H1 (cell line): ENCODE results near the gene RANBP6. TPM values are rescaled to one million over a fixed set of nuclear protein-coding genes. Genes with fewer than 3 reads are reported as not detected.

Source experiments
- CTCF ChIA-PET: fragments of 300-600 bp; sonication (Branson Sonifier 250); formaldehyde crosslinking; loops from one replicate; lab custom pipeline; 2021; ENCODE audit not compliant: partially characterized antibody; lab: Charles Lee
- POLR2A ChIA-PET: fragments of 300-600 bp; sonication (Branson Sonifier 250); formaldehyde crosslinking; loops from one replicate; lab custom pipeline; 2021; ENCODE audit warnings: inconsistent platforms; ENCODE audit not compliant: partially characterized antibody; lab: Charles Lee
- DNase-seq, 2 experiments: peaks; one replicate each; pipeline versions ENCODE4 v3.0.0 to v3.0.0-alpha.2; 2010 to 2022; ENCODE audit warnings: low spot score in 2 of 2, low read depth in 1 of 2, mixed read lengths in 1 of 2
- FAIRE-seq: peaks from 2 replicates; lab custom pipeline; 2011; peaks lifted over from hg19 to GRCh38; lab: Jason Lieb, UNC
- H2AFZ ChIP-seq: 2 replicates; pipeline ENCODE4 v1.8.1; 2012; ENCODE audit warnings: low read length, inconsistent platforms
- H2AK5ac ChIP-seq: 2 replicates; pipeline ENCODE4 v1.6.1; 2013; ENCODE audit warnings: low read depth, low read length
- H2BK120ac ChIP-seq: replicated peaks from 2 replicates; pipeline ENCODE3; 2013; ENCODE audit warnings: low read depth, low read length, inconsistent platforms
- H2BK12ac ChIP-seq: 2 replicates; pipeline ENCODE4 v1.6.1; 2013; ENCODE audit warnings: low read depth, low read length
- H2BK15ac ChIP-seq: 2 replicates; pipeline ENCODE4 v1.6.1; 2013; ENCODE audit warnings: low read length
- H2BK20ac ChIP-seq: 2 replicates; pipeline ENCODE4 v1.6.1; 2013; ENCODE audit warnings: low read length
- H2BK5ac ChIP-seq: 2 replicates; pipeline ENCODE4 v1.6.1; 2013; ENCODE audit warnings: low read depth, low read length
- H3K14ac ChIP-seq: 2 replicates; pipeline ENCODE4 v1.6.1; 2013; ENCODE audit warnings: inconsistent platforms; ENCODE audit not compliant: insufficient read length
- H3K18ac ChIP-seq: 2 replicates; pipeline ENCODE4 v1.6.1; 2013; ENCODE audit warnings: low read length; ENCODE audit errors: extremely low read depth
- H3K23ac ChIP-seq: 2 replicates; pipeline ENCODE4 v1.6.1; 2013; ENCODE audit warnings: inconsistent platforms; ENCODE audit not compliant: insufficient read length
- H3K23me2 ChIP-seq: 2 replicates; pipeline ENCODE4 v1.6.1; 2013; ENCODE audit warnings: low read depth, low read length
- H3K27ac ChIP-seq: 2 replicates; pipeline ENCODE4 v1.6.1; 2011; ENCODE audit warnings: low read depth, low read length, inconsistent platforms
- H3K27me3 ChIP-seq, 4 experiments: replicated peaks in 1 of 4; 1 replicate in 1 of 4; 2 replicates in 3 of 4; pipeline versions ENCODE4 v1.6.1 to v1.8.1; 2011 to 2013; ENCODE audit warnings: low read length in 3 of 4, mild to moderate bottlenecking in 3 of 4, inconsistent platforms in 2 of 4, mixed read lengths in 2 of 4, moderate library complexity in 1 of 4; ENCODE audit not compliant: control insufficient read depth in 3 of 4, insufficient read depth in 3 of 4; ENCODE audit errors: extremely low read depth in 1 of 4
- H3K36me3 ChIP-seq, 4 experiments: 2 replicates each; pipeline versions ENCODE4 v1.6.1 to v1.8.1; 2011 to 2013; ENCODE audit warnings: mild to moderate bottlenecking in 4 of 4, low read length in 3 of 4, moderate library complexity in 2 of 4, control low read depth in 1 of 4, inconsistent platforms in 1 of 4; ENCODE audit not compliant: insufficient read depth in 4 of 4, control insufficient read depth in 2 of 4
- H3K4ac ChIP-seq: replicated peaks from 2 replicates; pipeline ENCODE3; 2013; ENCODE audit warnings: low read length, low read depth, mixed read lengths, inconsistent platforms; ENCODE audit not compliant: insufficient read length
- H3K4me1 ChIP-seq, 4 experiments: replicated peaks in 1 of 4; 1 replicate in 1 of 4; 2 replicates in 3 of 4; pipeline versions ENCODE4 v1.6.1 to v1.8.1; 2011 to 2013; ENCODE audit warnings: low read length in 3 of 4, inconsistent platforms in 2 of 4, mixed read lengths in 1 of 4; ENCODE audit not compliant: insufficient read depth in 4 of 4, control insufficient read depth in 3 of 4
- H3K4me2 ChIP-seq, 2 experiments: 2 replicates each; pipeline versions ENCODE4 v1.6.1 to v1.8.1; 2011 to 2013; ENCODE audit warnings: low read depth in 2 of 2, low read length in 2 of 2, control low read depth in 1 of 2, inconsistent platforms in 1 of 2, mild to moderate bottlenecking in 1 of 2; ENCODE audit not compliant: insufficient read depth in 1 of 2
- H3K4me3 ChIP-seq, 4 experiments: fragments of 200-600, 300-600 bp in 1 of 4; sonication (generic), shearing (Covaris generic), sonication (Bioruptor Twin) in 1 of 4; 2 replicates each; pipeline versions ENCODE4 v1.5.1 to v1.8.1; 2011 to 2016; ENCODE audit warnings: low read length in 4 of 4, low read depth in 3 of 4, control low read depth in 2 of 4, inconsistent platforms in 2 of 4, mild to moderate bottlenecking in 2 of 4, mixed read lengths in 1 of 4, moderate library complexity in 1 of 4; ENCODE audit not compliant: insufficient read depth in 2 of 4; ENCODE audit errors: extremely low read depth in 1 of 4
- H3K56ac ChIP-seq: replicated peaks from 2 replicates; pipeline ENCODE3; 2013; ENCODE audit warnings: low read depth, mild to moderate bottlenecking, mixed read lengths, low read length, inconsistent platforms; ENCODE audit not compliant: insufficient read length
- H3K79me1 ChIP-seq: 2 replicates; pipeline ENCODE4 v1.6.1; 2013; ENCODE audit warnings: low read depth, low read length, control low read depth
- H3K79me2 ChIP-seq, 2 experiments: 2 replicates each; pipeline versions ENCODE4 v1.6.1 to v1.8.1; 2012 to 2013; ENCODE audit warnings: low read length in 2 of 2, mild to moderate bottlenecking in 2 of 2, inconsistent platforms in 1 of 2; ENCODE audit not compliant: insufficient read depth in 2 of 2, control insufficient read depth in 1 of 2
- H3K9ac ChIP-seq, 4 experiments: replicated peaks in 1 of 4; 1 replicate in 1 of 4; 2 replicates in 3 of 4; pipeline versions ENCODE4 v1.6.1 to v1.8.1; 2011 to 2013; ENCODE audit warnings: low read depth in 3 of 4, low read length in 3 of 4, control low read depth in 2 of 4, mild to moderate bottlenecking in 2 of 4, moderate library complexity in 2 of 4, inconsistent platforms in 1 of 4; ENCODE audit errors: extremely low read depth in 1 of 4
- H3K9me3 ChIP-seq, 2 experiments: 2 replicates each; pipeline versions ENCODE4 v1.6.1 to v1.8.1; 2012 to 2013; ENCODE audit warnings: mild to moderate bottlenecking in 2 of 2, moderate library complexity in 2 of 2, control low read depth in 1 of 2, inconsistent platforms in 1 of 2, low read depth in 1 of 2, low read length in 1 of 2, mixed read lengths in 1 of 2; ENCODE audit not compliant: insufficient read depth in 2 of 2
- H4K20me1 ChIP-seq, 2 experiments: replicated peaks in 1 of 2; 2 replicates each; pipeline versions ENCODE3 to v1.8.1; 2011 to 2013; ENCODE audit warnings: inconsistent platforms in 2 of 2, low read length in 2 of 2, mild to moderate bottlenecking in 1 of 2; ENCODE audit not compliant: insufficient read depth in 2 of 2, control insufficient read depth in 1 of 2
- H4K5ac ChIP-seq: 2 replicates; pipeline ENCODE4 v1.6.1; 2013; ENCODE audit warnings: low read length, low read depth, mixed read lengths, inconsistent platforms; ENCODE audit not compliant: insufficient read length
- H4K8ac ChIP-seq: 2 replicates; pipeline ENCODE4 v1.8.0; 2013; ENCODE audit warnings: mild to moderate bottlenecking, moderate library complexity, low read length, inconsistent platforms; ENCODE audit not compliant: insufficient read depth; ENCODE audit errors: extremely low read depth
- H4K91ac ChIP-seq: replicated peaks from 2 replicates; pipeline ENCODE3; 2013; ENCODE audit warnings: low read length, mixed read lengths, inconsistent platforms; ENCODE audit not compliant: insufficient read length
- BCL11A ChIP-seq, 2 experiments: IDR thresholded peaks; one replicate each; pipeline ENCODE4 v1.6.1; 2011; ENCODE audit warnings: low read depth in 2 of 2, low read length in 2 of 2, mild to moderate bottlenecking in 2 of 2
- CBX8 ChIP-seq: fragments of 300-800, 300-1000 bp; sonication (generic); IDR thresholded peaks from 2 replicates; pipeline ENCODE4 v1.7.1; 2016; ENCODE audit warnings: low read depth, low read length, borderline replicate concordance
- E2F6 ChIP-seq: IDR thresholded peaks from 2 replicates; pipeline ENCODE4 v1.6.1; 2012; ENCODE audit warnings: inconsistent platforms
- EGR1 ChIP-seq: IDR thresholded peaks from 2 replicates; pipeline ENCODE4 v1.6.1; 2011; ENCODE audit warnings: low read depth, low read length, borderline replicate concordance
- JUN ChIP-seq: IDR thresholded peaks from 2 replicates; pipeline ENCODE4 v1.6.1; 2011; ENCODE audit warnings: low read depth, mild to moderate bottlenecking, improper control_type of control experiment, low read length
- KDM4A ChIP-seq: IDR thresholded peaks from one replicate; pipeline ENCODE4 v1.7.1; 2012; ENCODE audit warnings: low read depth, mild to moderate bottlenecking, moderate library complexity, low read length, inconsistent platforms; ENCODE audit not compliant: severe bottlenecking
- RAD21 ChIP-seq, 2 experiments: IDR thresholded peaks in 1 of 2; conservative IDR thresholded peaks in 1 of 2; 2 replicates each; pipeline ENCODE4 v1.6.1; 2011; ENCODE audit warnings: low read depth in 2 of 2, low read length in 2 of 2, improper control_type of control experiment in 1 of 2, inconsistent platforms in 1 of 2, mild to moderate bottlenecking in 1 of 2, moderate library complexity in 1 of 2
- SAP30 ChIP-seq: fragments of 300-600 bp; sonication (generic); IDR thresholded peaks from 2 replicates; pipeline ENCODE4 v1.7.1; 2012; ENCODE audit warnings: low read length, moderate library complexity, mild to moderate bottlenecking, inconsistent platforms; ENCODE audit not compliant: insufficient read depth, insufficient replicate concordance
- SIN3A ChIP-seq, 2 experiments: IDR thresholded peaks in 1 of 2; conservative IDR thresholded peaks in 1 of 2; 2 replicates each; pipeline ENCODE4 v1.6.1; 2011 to 2012; ENCODE audit warnings: low read length in 2 of 2, improper control_type of control experiment in 1 of 2, low read depth in 1 of 2, mild to moderate bottlenecking in 1 of 2
- WGBS, 2 experiments: shearing (Covaris generic) in 1 of 2; methylation state at CpG; one replicate each; pipeline versions ENCODE4 v1.1.6 to v1.1.7; 2013 to 2015; ENCODE audit warnings: low lambda C conversion rate in 2 of 2, mixed read lengths in 2 of 2, inconsistent platforms in 1 of 2, low coverage in 1 of 2, missing lambda C conversion rate in 1 of 2; ENCODE audit not compliant: insufficient replicate concordance in 2 of 2, insufficient coverage in 1 of 2, insufficient read length in 1 of 2; ENCODE audit errors: extremely low coverage in 1 of 2, missing lambda C conversion rate in 1 of 2; 5-methylcytosine and 5-hydroxymethylcytosine counted together
- polyA plus RNA-seq, 7 experiments: library from polyadenylated mRNA; depleted of rRNA in 3 of 7; stranded (reverse) in 5 of 7; unstranded in 2 of 7; fragments of >200 nt in 5 of 7; fragments of 200-250 nt in 2 of 7; gene quantifications; 1 replicate in 5 of 7; 2 replicates in 1 of 7; 4 replicates in 1 of 7; pipeline versions ENCODE4 v1.2.1 to v1.2.3, GENCODE V29; 2011 to 2013; ENCODE audit warnings: missing spikeins in 2 of 7, mixed read lengths in 2 of 7
- total RNA-seq: library from RNA; stranded (reverse); fragmentation: NEBNext Ultra II Directional; extraction: Animal tissue kit (Norgen Biotek cat#: 25700); gene quantifications from 2 replicates; pipeline ENCODE4 v1.2.1, GENCODE V29; 2021
- TF ChIP-seq, protein P1 (sequence below), 3 experiments: IDR thresholded peaks; 1 replicate in 2 of 3; 2 replicates in 1 of 3; pipeline versions ENCODE4 v1.5.1 to v1.6.1; 2011; ENCODE audit warnings: low read length in 3 of 3, mild to moderate bottlenecking in 3 of 3, inconsistent platforms in 2 of 3, low read depth in 1 of 3, moderate library complexity in 1 of 3; ENCODE audit not compliant: insufficient read depth in 1 of 3; ENCODE audit errors: control extremely low read depth in 1 of 3

RANBP6 gene
- total and polyA plus RNA-seq, 2 of the 8 experiments (the other 6 are each of a cell fraction or from before 2014, with no cell fraction given): 5.7 to 18.8 TPM

DNA sequence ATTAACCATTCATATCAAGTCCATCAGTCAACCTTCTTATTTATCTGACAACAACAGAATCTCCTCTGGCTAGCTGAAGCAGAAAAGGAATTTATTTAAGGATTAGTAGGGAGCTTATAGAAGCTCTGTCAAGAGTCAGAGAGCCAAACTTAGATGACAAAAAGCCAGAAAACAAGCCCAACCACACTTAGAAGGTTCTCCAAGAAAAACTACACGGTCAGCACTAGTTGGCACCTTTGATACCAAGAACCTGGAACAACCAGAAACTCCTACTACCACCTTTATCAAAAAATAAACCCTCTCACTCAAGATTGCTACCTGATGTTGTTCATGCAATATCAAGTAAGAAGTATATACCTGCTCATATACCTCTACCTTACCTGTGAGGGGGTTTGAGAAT, 36.9 kb downstream of the RANBP6 start:
- Histone ChIP-seq H2BK5ac (no peak overlapping the region), H3K4me2 (no peak overlapping the region), H3K56ac (no peak overlapping the region), H2AFZ (no peak overlapping the region), H3K27ac (no peak overlapping the region), H3K4me3 (no peak overlapping the region), H3K4ac (no peak overlapping the region), H3K18ac (no peak overlapping the region), H3K23ac (no peak overlapping the region), H2BK15ac (no peak overlapping the region), H4K5ac (no peak overlapping the region), H2AK5ac (no peak overlapping the region), H2BK120ac (no peak overlapping the region), H4K91ac (no peak overlapping the region), H3K27me3 (no peaks in the 10 kb centered on the region), H4K8ac (no peak overlapping the region), H3K9ac (no peak overlapping the region), H3K23me2 (no peaks in the 10 kb centered on the region), H3K14ac (no peak overlapping the region), H3K79me1 (no peaks in the 10 kb centered on the region), H3K4me1 (no peaks in the 10 kb centered on the region), H2BK12ac (no peak overlapping the region), H3K9me3 (no peaks in the 10 kb centered on the region), H3K36me3 (0 out of 8 replicates have a peak, but pooled peaks cover 0 to 3% (median 0%) of the 10 kb centered on the region in 4 experiments), H2BK20ac (no peak overlapping the region), H4K20me1 (no peaks in the 10 kb centered on the region), H3K79me2 (no peaks in the 10 kb centered on the region)
- no peak for FAIRE-seq
- no peak for DNase-seq
- ChIA-PET CTCF (interaction anchor here (0.6 kb wide), 1 partner anchor 709 kb away, joined by 3 read pairs; no protein-coding TSS in a partner anchor), POLR2A (no interaction called here)
- 94% methylated on average over 1 of the region's 1 CpG; no CpG with 5 or more reads in 1 of the 2 experiments for WGBS, 2 experiments
- TF ChIP-seq CBX8 (no peak), KDM4A (no peak), RAD21 (IDR thresholded peaks at IDR 0.05 in 1 of 2, conservative IDR thresholded peaks at IDR 0.05 in 1 of 2; ENCODE audit: low read depth in 2 of 2, low read length in 2 of 2) (no peak), E2F6 (no peak), EGR1 (no peak), SAP30 (no peak), SIN3A (conservative IDR thresholded peaks at IDR 0.05 in 1 of 2, IDR thresholded peaks at IDR 0.05 in 1 of 2; ENCODE audit: low read depth in 1 of 2, low read length in 2 of 2) (no peak), JUN (no peak), BCL11A (IDR thresholded peaks at IDR 0.05; ENCODE audit: low read depth in 2 of 2, low read length in 2 of 2) (no peak)
- TF ChIP-seq, protein P1, sequence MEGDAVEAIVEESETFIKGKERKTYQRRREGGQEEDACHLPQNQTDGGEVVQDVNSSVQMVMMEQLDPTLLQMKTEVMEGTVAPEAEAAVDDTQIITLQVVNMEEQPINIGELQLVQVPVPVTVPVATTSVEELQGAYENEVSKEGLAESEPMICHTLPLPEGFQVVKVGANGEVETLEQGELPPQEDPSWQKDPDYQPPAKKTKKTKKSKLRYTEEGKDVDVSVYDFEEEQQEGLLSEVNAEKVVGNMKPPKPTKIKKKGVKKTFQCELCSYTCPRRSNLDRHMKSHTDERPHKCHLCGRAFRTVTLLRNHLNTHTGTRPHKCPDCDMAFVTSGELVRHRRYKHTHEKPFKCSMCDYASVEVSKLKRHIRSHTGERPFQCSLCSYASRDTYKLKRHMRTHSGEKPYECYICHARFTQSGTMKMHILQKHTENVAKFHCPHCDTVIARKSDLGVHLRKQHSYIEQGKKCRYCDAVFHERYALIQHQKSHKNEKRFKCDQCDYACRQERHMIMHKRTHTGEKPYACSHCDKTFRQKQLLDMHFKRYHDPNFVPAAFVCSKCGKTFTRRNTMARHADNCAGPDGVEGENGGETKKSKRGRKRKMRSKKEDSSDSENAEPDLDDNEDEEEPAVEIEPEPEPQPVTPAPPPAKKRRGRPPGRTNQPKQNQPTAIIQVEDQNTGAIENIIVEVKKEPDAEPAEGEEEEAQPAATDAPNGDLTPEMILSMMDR (IDR thresholded peaks at IDR 0.05; ENCODE audit: control extremely low read depth in 1 of 3, insufficient read depth in 1 of 3, low read depth in 1 of 3, low read length in 3 of 3): no peak
